ENCODE data around the gene TLK1.

The TLK1 gene

GRCh38 chr2:170950221-170950761, 210.4 kb downstream of the TLK1 start:
- Mint-ChIP-seq H3K27me3 (no peaks in the 10 kb centered on the region), H3K27ac (peak overlapping the region; percentile 68), H3K36me3 (peaks cover 41 to 56% of the 10 kb centered on the region in 2 donors), H3K4me1 (peaks cover 10 to 12% of the 10 kb centered on the region in 2 donors), H3K4me3 (no peak overlapping the region), H3K9me3 (no peaks in the 10 kb centered on the region)
- DNase-seq (no peak), ATAC-seq (replicated peaks) (peak; percentile 27 to 52)

- Mint-ChIP-seq H3K4me1 (peaks cover 10 to 12% of the 10 kb centered on the region in 2 donors), H3K36me3 (peaks cover 33 to 48% of the 10 kb centered on the region in 2 donors), H3K27me3 (no peaks in the 10 kb centered on the region), H3K27ac (peak overlapping the region; percentile 34), H3K4me3 (no peak overlapping the region), H3K9me3 (no peaks in the 10 kb centered on the region)
- ATAC-seq (replicated peaks) = no peak
- DNase-seq = no peak
Measured at GRCh38 chr2:170949415-170949814, 211.3 kb downstream of the TLK1 start.

GRCh38 chr2:170944545-170944944, 216.1 kb downstream of the TLK1 start:
- no peaks in the 10 kb centered on the region for H3K9me3 Mint-ChIP-seq

GRCh38 chr2:170943596-170943995, 217.1 kb downstream of the TLK1 start:
- H3K36me3 Mint-ChIP-seq = peaks cover 12 to 14% of the 10 kb centered on the region in 2 donors
- H3K4me3 Mint-ChIP-seq = no peak overlapping the region
- H3K27ac Mint-ChIP-seq = no peak overlapping the region
- DNase-seq (no peak), ATAC-seq (replicated peaks) (no peak)
- peaks cover 18 to 48% of the 10 kb centered on the region in 2 donors for H3K4me1 Mint-ChIP-seq
- no peaks in the 10 kb centered on the region for H3K9me3 Mint-ChIP-seq
- H3K27me3 Mint-ChIP-seq = no peaks in the 10 kb centered on the region

More at GRCh38 chr2:170944545-170944944, 216.1 kb downstream of the TLK1 start:
- H3K27ac Mint-ChIP-seq = no peak overlapping the region
- no peak overlapping the region for H3K4me3 Mint-ChIP-seq
- ATAC-seq (replicated peaks) (no peak), DNase-seq (no peak)
- peaks cover 20 to 39% of the 10 kb centered on the region in 2 donors for H3K4me1 Mint-ChIP-seq
- no peaks in the 10 kb centered on the region for H3K27me3 Mint-ChIP-seq
- H3K36me3 Mint-ChIP-seq = peaks cover 14 to 17% of the 10 kb centered on the region in 2 donors

GRCh38 chr2:170943041-170943440, 217.7 kb downstream of the TLK1 start:
- no peaks in the 10 kb centered on the region for H3K27me3 Mint-ChIP-seq
- H3K4me1 Mint-ChIP-seq = peaks cover 18 to 50% of the 10 kb centered on the region in 2 donors
- ATAC-seq (replicated peaks) = no peak
- no peak for DNase-seq
- no peak overlapping the region for H3K27ac Mint-ChIP-seq
- no peaks in the 10 kb centered on the region for H3K9me3 Mint-ChIP-seq
- peaks cover 12% of the 10 kb centered on the region in 2 donors for H3K36me3 Mint-ChIP-seq
- H3K4me3 Mint-ChIP-seq = no peak overlapping the region

GRCh38 chr2:170942615-170943014, 218.1 kb downstream of the TLK1 start:
- Mint-ChIP-seq H3K9me3 (no peaks in the 10 kb centered on the region), H3K36me3 (peaks cover 9 to 12% of the 10 kb centered on the region in 2 donors), H3K27ac (no peak overlapping the region), H3K27me3 (no peaks in the 10 kb centered on the region), H3K4me3 (no peak overlapping the region), H3K4me1 (peaks cover 18 to 50% of the 10 kb centered on the region in 2 donors)
- no peak for DNase-seq
- no peak for ATAC-seq (replicated peaks)
